Left ventricle myocardium inferior (tissue), 1 donor: Measurements from ENCODE around the gene CDK13. TPM values are rescaled to one million over a fixed set of nuclear protein-coding genes. Genes with fewer than 3 reads are reported as not detected.

Experiments used
- DNase-seq: peaks from one replicate; pipeline ENCODE4 v3.0.0-alpha.2; 2020
- H3K27ac ChIP-seq: fragments of 200-600 bp; replicated peaks from 2 replicates; pipeline ENCODE4 v1.8.0; 2021
- H3K27me3 ChIP-seq: fragments of 200-600 bp; 2 replicates; pipeline ENCODE4 v1.8.0; 2021; ENCODE audit warnings: low read depth
- H3K36me3 ChIP-seq: fragments of 200-600 bp; 2 replicates; pipeline ENCODE4 v1.8.0; 2021
- H3K4me1 ChIP-seq: fragments of 200-600 bp; 2 replicates; pipeline ENCODE4 v1.8.0; 2021
- H3K4me3 ChIP-seq: fragments of 200-600 bp; 2 replicates; pipeline ENCODE4 v1.8.0; 2021; ENCODE audit warnings: mild to moderate bottlenecking, moderate library complexity
- H3K9me3 ChIP-seq: fragments of 200-600 bp; replicated peaks from 2 replicates; pipeline ENCODE4 v1.8.0; 2021
- intact Hi-C: fragments of 100-400 bp; cut with micrococcal nuclease; formaldehyde crosslinking; loops from one replicate; pipeline ENCODE4 v1.11.0; 2022
- total RNA-seq: library from RNA; stranded (reverse); fragmentation: NEBNext Ultra II Directional; extraction: Animal tissue kit (Norgen Biotek cat#: 25700); gene quantifications from one replicate; pipeline ENCODE4 v1.2.1, GENCODE V29; 2021
- TF ChIP-seq, protein P1 (sequence below): fragments of 200-600 bp; IDR thresholded peaks from 2 replicates; pipeline ENCODE4 v1.8.0; 2021; ENCODE audit warnings: antibody characterized with exemption, mild to moderate bottlenecking, borderline replicate concordance
- donor health status: DM: no; HTN: yes; CAD: no; lungs with severe emphysema.

Gene CDK13
- total RNA-seq, 1 donor from 2014 or later: 22.7 TPM

DNA sequence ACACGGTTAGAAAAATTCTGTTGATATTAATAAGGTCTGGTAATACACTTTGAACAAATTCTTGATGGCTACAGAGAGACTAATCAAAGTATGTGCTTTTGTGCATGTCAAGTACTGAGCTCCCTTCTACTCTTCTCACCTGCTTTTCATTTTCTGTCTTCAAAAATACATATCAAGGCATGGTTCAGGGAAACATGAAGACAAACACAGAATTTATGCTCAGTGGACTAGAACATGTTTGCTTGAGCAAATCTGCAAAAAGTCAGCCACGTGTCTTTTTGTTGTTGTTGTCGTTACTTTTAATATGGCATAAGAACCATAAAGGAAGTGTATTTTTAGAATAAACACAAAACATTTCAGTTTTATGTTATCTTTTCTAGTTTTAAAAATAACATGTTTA lies 21.9 kb downstream of the CDK13 start:
- no peaks in the 10 kb centered on the region for H3K9me3 ChIP-seq
- TF ChIP-seq, protein P1, sequence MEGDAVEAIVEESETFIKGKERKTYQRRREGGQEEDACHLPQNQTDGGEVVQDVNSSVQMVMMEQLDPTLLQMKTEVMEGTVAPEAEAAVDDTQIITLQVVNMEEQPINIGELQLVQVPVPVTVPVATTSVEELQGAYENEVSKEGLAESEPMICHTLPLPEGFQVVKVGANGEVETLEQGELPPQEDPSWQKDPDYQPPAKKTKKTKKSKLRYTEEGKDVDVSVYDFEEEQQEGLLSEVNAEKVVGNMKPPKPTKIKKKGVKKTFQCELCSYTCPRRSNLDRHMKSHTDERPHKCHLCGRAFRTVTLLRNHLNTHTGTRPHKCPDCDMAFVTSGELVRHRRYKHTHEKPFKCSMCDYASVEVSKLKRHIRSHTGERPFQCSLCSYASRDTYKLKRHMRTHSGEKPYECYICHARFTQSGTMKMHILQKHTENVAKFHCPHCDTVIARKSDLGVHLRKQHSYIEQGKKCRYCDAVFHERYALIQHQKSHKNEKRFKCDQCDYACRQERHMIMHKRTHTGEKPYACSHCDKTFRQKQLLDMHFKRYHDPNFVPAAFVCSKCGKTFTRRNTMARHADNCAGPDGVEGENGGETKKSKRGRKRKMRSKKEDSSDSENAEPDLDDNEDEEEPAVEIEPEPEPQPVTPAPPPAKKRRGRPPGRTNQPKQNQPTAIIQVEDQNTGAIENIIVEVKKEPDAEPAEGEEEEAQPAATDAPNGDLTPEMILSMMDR: no peak
- H3K4me1 ChIP-seq: peaks cover 75% of the 10 kb centered on the region
- H3K27ac ChIP-seq: no peak overlapping the region
- H3K4me3 ChIP-seq: no peak overlapping the region
- DNase-seq: no peak
- intact Hi-C loops: no loop called here
- H3K27me3 ChIP-seq: no peaks in the 10 kb centered on the region
- no peaks in the 10 kb centered on the region for H3K36me3 ChIP-seq

DNA sequence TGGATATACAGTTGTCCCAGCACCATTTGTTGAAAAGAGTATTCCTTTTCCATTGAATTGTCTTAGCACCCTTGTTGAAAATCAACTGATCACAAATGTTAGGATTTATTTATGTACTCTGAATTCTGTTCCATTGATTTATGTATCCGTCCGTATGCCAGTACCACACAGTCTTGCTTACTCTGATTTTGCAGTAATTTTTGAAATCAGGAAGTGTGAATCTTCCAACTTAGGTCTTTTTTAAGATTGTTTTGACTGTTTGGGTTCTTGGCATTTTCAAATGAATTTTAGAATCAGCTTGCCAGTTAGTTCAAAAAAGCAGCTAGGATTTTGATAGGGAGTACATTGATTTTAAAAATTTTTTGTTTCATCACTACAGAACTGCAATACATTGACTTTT lies 23.7 kb downstream of the CDK13 start:
- Histone ChIP-seq H3K9me3 (no peaks in the 10 kb centered on the region), H3K4me1 (peaks cover 86% of the 10 kb centered on the region), H3K4me3 (no peak overlapping the region), H3K36me3 (no peaks in the 10 kb centered on the region), H3K27me3 (no peaks in the 10 kb centered on the region), H3K27ac (no peak overlapping the region)
- intact Hi-C loops: no loop called here
- TF ChIP-seq, protein P1: no peak
- DNase-seq: no peak

DNA sequence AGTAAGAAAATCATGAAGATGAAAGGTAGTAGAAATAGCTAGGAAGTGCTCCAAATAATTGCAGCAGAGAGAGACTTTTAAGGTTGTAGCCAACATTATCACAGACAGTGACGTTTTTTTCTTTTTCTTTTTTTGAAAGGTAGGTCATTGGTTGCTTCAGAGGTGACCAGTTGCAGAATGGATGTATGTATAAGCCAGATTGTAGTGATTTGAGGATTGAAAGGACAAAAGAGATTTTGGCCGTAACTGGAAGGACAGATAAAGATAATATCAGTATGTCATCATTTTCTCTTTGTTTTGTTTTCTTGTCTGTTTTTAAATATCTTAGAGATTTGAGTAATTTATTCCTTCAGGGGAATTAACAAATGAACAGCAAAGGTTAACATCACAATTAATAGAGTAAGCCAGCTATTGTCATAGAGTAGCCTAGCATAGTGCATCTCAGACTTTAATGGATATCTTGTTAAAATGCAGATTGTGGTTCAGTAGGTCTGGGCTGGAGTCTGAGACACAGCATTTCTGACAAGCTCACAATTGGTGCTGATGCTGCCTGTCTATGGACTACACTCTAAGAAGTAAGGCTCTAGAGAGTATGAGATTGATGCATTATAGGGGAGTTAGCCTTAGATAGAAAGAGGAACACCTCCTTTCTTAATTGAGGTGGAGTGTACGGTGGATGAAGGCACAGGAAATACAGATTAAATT lies 28.3 kb downstream of the CDK13 start:
- H3K4me3 ChIP-seq: no peak overlapping the region
- TF ChIP-seq, protein P1: no peak
- DNase-seq: no peak
- H3K36me3 ChIP-seq: no peaks in the 10 kb centered on the region
- H3K4me1 ChIP-seq: peaks cover 71% of the 10 kb centered on the region
- no peaks in the 10 kb centered on the region for H3K9me3 ChIP-seq
- no peaks in the 10 kb centered on the region for H3K27me3 ChIP-seq
- H3K27ac ChIP-seq: no peak overlapping the region
- intact Hi-C loops: no loop called here

DNA sequence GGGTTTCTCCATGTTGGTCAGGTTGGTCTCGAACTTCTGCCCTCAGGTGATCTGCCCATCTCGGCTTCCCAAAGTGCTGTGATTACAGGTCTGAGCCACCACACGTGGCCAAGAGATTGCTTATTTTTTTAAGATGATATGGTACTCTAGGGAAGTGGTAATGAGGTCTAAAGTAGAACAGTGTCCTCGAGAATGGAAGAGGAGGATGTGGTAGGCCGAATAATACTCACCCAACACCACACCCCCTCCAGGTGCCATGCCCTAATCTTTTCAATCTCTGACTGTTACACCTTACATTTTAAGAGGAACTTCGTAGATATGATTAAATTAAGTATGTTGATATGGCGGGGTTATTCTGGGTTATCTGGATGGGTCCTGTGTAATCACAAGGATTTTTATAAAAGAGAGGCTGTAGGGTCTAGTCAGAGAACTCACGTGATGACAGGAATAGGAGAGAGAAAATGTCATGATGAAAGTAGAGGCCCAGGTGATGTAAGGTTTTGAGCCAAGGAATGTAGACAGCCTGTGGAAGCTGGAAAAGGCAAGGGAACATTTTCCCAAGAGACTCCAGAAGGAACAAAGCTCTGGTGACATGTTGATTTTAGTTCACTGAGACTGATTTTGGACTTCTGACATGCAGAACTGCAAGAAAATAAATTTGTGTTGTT lies 29.5 kb downstream of the CDK13 start:
- Histone ChIP-seq H3K27ac (no peak overlapping the region), H3K4me3 (no peak overlapping the region), H3K9me3 (no peaks in the 10 kb centered on the region), H3K36me3 (no peaks in the 10 kb centered on the region), H3K4me1 (peaks cover 73% of the 10 kb centered on the region), H3K27me3 (no peaks in the 10 kb centered on the region)
- DNase-seq: no peak
- TF ChIP-seq, protein P1: no peak
- intact Hi-C loops: no loop called here

DNA sequence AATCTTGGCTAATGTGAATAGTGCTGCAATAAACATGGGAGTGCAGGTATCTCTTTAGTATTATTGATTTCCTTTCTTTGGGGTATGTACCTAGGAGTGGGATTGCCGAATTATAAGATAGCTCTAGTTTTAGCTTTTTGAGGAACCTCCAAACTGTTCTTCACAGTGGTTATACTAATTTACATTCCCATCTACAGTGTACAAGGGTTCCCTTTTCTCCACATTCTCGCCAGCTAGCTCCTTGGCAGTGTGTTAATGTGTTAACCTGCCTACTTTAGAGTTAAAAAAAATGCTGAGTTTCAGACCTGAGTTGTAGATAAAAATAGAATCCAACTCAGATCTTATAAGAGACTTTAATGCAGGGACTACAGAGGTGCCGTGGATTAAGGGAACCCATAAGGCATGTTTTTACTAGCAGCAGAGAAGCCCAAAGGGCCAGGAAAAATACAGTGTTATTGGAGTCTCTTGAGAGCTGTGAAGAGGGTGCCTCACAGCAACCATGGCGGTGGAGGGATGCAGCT lies 35.4 kb downstream of the CDK13 start:
- no peaks in the 10 kb centered on the region for H3K9me3 ChIP-seq
- DNase-seq: no peak
- no peak overlapping the region for H3K27ac ChIP-seq
- H3K36me3 ChIP-seq: peaks cover 11% of the 10 kb centered on the region
- intact Hi-C loops: no loop called here
- no peak overlapping the region for H3K4me3 ChIP-seq
- peaks cover 55% of the 10 kb centered on the region for H3K4me1 ChIP-seq
- no peaks in the 10 kb centered on the region for H3K27me3 ChIP-seq
- TF ChIP-seq, protein P1: no peak
